Activated B cell treated with CpG ODN at 0.5 μM for 24 hours (primary cell): ENCODE results near the gene SKOR1. TPM values are rescaled to one million over a fixed set of nuclear protein-coding genes. Genes with fewer than 3 reads are reported as not detected.

Source experiments
- ATAC-seq: fragments of 200-7000 bp; cut with Tn5 transposase; one replicate; pipeline ENCODE4 v1.10.0; 2021; ENCODE audit warnings: low read depth, mild to moderate bottlenecking, moderate library complexity
- CTCF ChIA-PET: fragments of 350-600 bp; sonication (Branson Sonifier 250); formaldehyde crosslinking; loops from one replicate; lab custom pipeline; 2021; ENCODE audit warnings: antibody characterized with exemption; lab: Charles Lee
- POLR2A ChIA-PET: fragments of 350-600 bp; sonication (Branson Sonifier 250); formaldehyde crosslinking; loops from one replicate; lab custom pipeline; 2021; ENCODE audit warnings: antibody characterized with exemption; lab: Charles Lee
- DNase-seq: peaks from one replicate; pipeline ENCODE4 v3.0.0; 2022
- H3K27ac Mint-ChIP-seq: one replicate; pipeline ENCODE4 v1.8.0; 2020; ENCODE audit warnings: mixed read lengths
- H3K27me3 Mint-ChIP-seq: one replicate; pipeline ENCODE4 v1.8.0; 2021; ENCODE audit warnings: mixed read lengths
- H3K36me3 Mint-ChIP-seq: one replicate; pipeline ENCODE4 v1.8.0; 2021; ENCODE audit warnings: low read depth, mixed read lengths
- H3K4me1 Mint-ChIP-seq: one replicate; pipeline ENCODE4 v1.8.0; 2021; ENCODE audit warnings: mixed read lengths
- H3K4me3 Mint-ChIP-seq: one replicate; pipeline ENCODE4 v1.8.0; 2020; ENCODE audit warnings: mild to moderate bottlenecking, mixed read lengths
- H3K9me3 Mint-ChIP-seq: one replicate; pipeline ENCODE4 v1.8.0; 2020; ENCODE audit warnings: mixed read lengths
- CTCF ChIP-seq: fragments of 200-600 bp; IDR thresholded peaks from one replicate; pipeline ENCODE4 v1.8.0; 2022; ENCODE audit warnings: antibody characterized with exemption, mild to moderate bottlenecking
- intact Hi-C: fragments of 100-400 bp; cut with micrococcal nuclease; formaldehyde crosslinking; loops from one replicate; pipeline ENCODE4 v1.15.1; 2024
- total RNA-seq: library from RNA; stranded (reverse); gene quantifications from 2 replicates; pipeline ENCODE4 v1.2.3, GENCODE V29; 2022

The SKOR1 gene
- total RNA-seq, 1 donor from 2014 or later, result 0.53 TPM

GRCh38 chr15:67824197-67824968, 926 bp upstream of the SKOR1 start:
- no peak for DNase-seq
- Mint-ChIP-seq H3K9me3 (no peaks in the 10 kb centered on the region), H3K4me1 (peaks cover 57% of the 10 kb centered on the region), H3K27me3 (peaks cover 56% of the 10 kb centered on the region), H3K4me3 (peak overlapping the region; percentile 79), H3K27ac (peak overlapping the region; percentile 13), H3K36me3 (peaks cover 2% of the 10 kb centered on the region)
- TF ChIP-seq CTCF, result no peak
- CTCF ChIA-PET, result interaction anchor here (1.0 to 2.9 kb wide), 8 partner anchors 11 to 878 kb away, joined by 3 to 19 read pairs (median 6); no protein-coding TSS in a partner anchor
- POLR2A ChIA-PET, result interaction anchor here (0.6 to 1.2 kb wide), 2 partner anchors 40 to 230 kb away, joined by 3 to 5 read pairs; partner anchors contain the start of gene PIAS1
- no peak for ATAC-seq
- intact Hi-C loops, result loop anchor here (1.0 kb wide), 2 partner anchors 8 to 41 kb away; no protein-coding TSS in a partner anchor

- Mint-ChIP-seq H3K36me3 (peaks cover 2% of the 10 kb centered on the region), H3K4me3 (peak overlapping the region; percentile 53), H3K27ac (peak overlapping the region; percentile 51), H3K9me3 (no peaks in the 10 kb centered on the region), H3K27me3 (peaks cover 55% of the 10 kb centered on the region), H3K4me1 (peaks cover 57% of the 10 kb centered on the region)
- ATAC-seq, result no peak
- TF ChIP-seq CTCF, result no peak
- no peak for DNase-seq
- POLR2A ChIA-PET, result no interaction called here
- CTCF ChIA-PET, result interaction anchor here (1.1 to 2.9 kb wide), 3 partner anchors 9 to 302 kb away, joined by 3 to 19 read pairs (median 14); no protein-coding TSS in a partner anchor
- intact Hi-C loops, result no loop called here
Measured at GRCh38 chr15:67825881-67826716, 790 bp downstream of the SKOR1 start.

DNA sequence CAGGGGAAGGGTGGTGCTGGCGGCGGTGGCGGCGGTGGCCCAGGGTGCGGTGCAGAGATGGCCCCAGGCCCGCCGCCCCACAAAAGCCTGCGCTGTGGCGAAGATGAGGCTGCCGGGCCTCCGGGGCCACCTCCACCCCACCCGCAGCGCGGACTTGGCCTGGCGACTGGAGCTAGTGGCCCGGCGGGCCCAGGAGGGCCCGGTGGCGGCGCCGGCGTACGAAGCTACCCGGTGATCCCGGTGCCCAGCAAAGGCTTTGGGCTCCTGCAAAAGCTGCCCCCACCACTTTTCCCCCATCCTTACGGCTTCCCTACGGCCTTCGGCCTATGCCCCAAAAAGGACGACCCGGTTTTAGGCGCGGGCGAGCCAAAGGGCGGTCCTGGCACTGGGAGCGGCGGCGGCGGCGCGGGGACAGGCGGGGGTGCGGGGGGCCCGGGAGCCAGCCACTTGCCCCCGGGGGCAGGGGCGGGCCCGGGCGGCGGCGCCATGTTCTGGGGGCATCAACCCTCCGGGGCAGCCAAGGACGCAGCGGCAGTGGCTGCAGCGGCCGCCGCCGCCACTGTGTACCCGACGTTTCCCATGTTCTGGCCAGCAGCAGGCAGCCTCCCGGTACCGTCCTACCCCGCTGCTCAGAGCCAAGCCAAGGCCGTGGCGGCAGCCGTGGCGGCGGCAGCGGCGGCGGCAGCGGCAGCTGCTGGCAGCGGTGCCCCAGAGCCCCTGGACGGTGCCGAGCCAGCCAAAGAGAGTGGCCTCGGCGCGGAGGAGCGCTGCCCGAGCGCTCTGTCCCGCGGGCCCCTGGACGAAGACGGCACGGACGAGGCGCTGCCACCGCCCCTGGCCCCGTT, 1.6 kb downstream of the SKOR1 start:
- CTCF ChIA-PET, result interaction anchor here (1.1 kb wide), 1 partner anchor 302 kb away, joined by 3 read pairs; no protein-coding TSS in a partner anchor

More for the DNA sequence above, 1.6 kb downstream of the SKOR1 start:
- Mint-ChIP-seq H3K36me3 (peaks cover 2% of the 10 kb centered on the region), H3K4me1 (peaks cover 49% of the 10 kb centered on the region), H3K4me3 (no peak overlapping the region), H3K9me3 (no peaks in the 10 kb centered on the region), H3K27me3 (peaks cover 55% of the 10 kb centered on the region), H3K27ac (no peak overlapping the region)
- ATAC-seq, result no peak
- TF ChIP-seq CTCF, result no peak
- intact Hi-C loops, result no loop called here
- POLR2A ChIA-PET, result interaction anchor here (0.8 kb wide), 1 partner anchor 47 kb away, joined by 3 read pairs; no protein-coding TSS in a partner anchor
- no peak for DNase-seq
